HG03060 (cell line): ENCODE results near the gene DAB1.
"Not testable (repeated sequence)": the region's sequence is repeated elsewhere in the genome, so short reads cannot be mapped to it uniquely, and the experiment has no call there.

Source experiments
- ATAC-seq: cut with Tn5 transposase; IDR thresholded peaks from one replicate; pipeline ENCODE4 v1.9.1; 2021; ENCODE audit warnings: low read depth, moderate number of reproducible peaks; ENCODE audit not compliant: unreplicated experiment

The DAB1 gene

DNA sequence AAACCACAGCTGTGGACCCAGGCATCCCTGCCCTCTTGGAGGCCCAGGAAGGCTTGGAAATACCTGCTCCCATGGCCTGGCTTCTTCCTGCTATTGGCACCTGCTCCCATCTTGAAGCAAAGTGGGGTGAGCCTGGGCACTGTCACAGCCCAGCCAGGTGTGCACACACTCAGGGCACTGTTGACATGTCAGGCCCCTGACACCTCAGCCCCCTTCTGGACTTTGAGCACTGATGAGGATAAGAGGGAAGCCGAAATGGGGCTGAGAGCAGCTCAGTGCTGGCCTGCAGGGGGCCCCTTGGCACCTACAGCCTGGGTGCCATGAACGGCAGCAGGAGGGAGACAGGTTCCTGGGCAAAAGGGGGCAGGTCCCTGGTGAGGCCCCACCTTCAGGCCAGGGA is 55.9 kb downstream of the DAB1 start:
- ATAC-seq: no peak

GRCh38 chr1:57363643-57364042 is 60.2 kb downstream of the DAB1 start:
- no peak for ATAC-seq

- no peak for ATAC-seq
Measured at GRCh38 chr1:57363165-57363564, 60.7 kb downstream of the DAB1 start.

GRCh38 chr1:57362480-57362879 is 61.4 kb downstream of the DAB1 start:
- no peak for ATAC-seq

DNA sequence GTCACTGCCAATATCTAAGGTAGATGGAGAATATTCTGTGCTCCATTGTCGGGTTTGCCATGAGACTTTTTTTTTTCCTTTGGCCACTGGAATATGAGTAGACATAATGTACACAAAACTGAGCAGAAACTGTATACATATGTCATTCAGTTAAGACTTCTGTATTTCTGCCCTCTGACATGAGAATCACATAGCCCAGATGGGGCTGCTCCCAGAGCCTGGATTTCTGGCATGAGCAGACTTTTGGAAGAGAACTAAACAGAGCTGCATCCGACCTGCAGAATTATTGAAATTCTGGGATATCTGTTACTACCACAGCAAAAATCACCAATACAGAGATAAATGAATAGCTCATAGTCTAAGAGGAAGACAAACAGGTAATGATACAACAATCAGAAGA is 62.3 kb downstream of the DAB1 start:
- no peak for ATAC-seq

DNA sequence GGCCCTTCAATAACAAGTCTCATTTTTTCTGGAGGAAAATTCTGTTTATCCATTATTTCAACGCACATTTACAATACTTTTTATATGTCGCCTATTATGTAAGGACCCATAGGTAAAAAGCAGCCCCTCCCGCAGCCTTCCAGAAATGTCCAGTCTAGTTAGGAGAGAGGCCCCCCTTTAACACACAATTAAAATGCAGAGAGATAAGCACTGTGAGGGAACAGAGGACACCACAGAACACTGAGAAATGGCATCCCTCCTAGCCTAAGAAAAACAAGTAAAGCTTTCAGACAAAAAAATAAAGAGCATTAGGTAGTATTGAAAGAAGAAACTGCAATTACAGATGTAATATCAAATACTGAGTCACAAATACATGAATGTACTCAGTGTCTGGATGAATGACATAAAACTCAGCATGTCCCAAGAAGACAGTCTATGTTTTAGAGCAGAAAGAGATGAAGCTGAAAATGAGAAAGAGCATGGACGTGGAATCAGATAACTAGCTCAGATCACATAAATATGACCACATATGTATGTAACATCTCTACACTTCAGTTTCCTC is 62.9 kb downstream of the DAB1 start:
- no peak for ATAC-seq

GRCh38 chr1:57357462-57357861 is 66.4 kb downstream of the DAB1 start:
- no peak for ATAC-seq

DNA sequence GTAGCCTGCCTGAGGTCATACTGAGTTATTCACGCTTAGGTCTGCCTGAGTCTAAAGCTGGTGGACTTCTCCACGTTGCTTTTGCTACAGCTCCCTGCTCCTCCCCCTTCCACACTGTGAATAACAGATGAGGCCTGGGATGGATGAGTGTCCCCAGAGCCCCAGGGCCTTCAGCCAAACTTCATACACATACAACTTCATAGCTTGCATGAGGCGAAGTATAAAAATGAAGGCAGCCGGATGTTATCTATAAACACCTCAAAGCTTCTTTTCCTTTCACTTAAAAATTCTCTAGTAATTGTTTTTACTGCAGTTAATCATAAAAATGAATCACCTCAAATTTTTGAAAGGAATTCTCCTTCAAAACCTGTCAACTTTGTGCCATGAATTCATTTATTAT is 70.2 kb downstream of the DAB1 start:
- ATAC-seq: no peak

GRCh38 chr1:57350610-57351009 is 73.2 kb downstream of the DAB1 start:
- ATAC-seq: no peak

- no peak for ATAC-seq
Measured at GRCh38 chr1:57348921-57349320, 74.9 kb downstream of the DAB1 start.

DNA sequence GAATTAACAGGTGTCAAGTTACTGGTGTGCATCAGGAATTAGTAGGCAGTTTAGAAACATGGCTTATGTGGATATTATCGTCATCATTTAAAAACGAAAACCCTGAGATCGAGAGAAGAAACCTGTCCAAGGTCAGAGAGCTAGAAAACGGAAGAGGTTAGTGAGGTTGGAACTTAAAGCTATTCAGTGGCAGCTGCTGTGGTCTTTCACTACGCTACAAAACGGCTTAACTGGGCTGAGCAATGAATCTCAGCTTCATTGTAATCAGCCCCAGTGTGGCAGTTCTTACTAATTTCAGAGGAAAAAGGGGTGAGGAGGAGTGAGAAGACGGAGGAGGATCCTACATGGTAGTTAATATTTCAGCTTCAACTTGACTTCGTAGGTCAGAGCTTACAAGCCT is 77.9 kb downstream of the DAB1 start:
- ATAC-seq: no peak

- no peak for ATAC-seq
Measured at GRCh38 chr1:57344265-57344664, 79.6 kb downstream of the DAB1 start.

DNA sequence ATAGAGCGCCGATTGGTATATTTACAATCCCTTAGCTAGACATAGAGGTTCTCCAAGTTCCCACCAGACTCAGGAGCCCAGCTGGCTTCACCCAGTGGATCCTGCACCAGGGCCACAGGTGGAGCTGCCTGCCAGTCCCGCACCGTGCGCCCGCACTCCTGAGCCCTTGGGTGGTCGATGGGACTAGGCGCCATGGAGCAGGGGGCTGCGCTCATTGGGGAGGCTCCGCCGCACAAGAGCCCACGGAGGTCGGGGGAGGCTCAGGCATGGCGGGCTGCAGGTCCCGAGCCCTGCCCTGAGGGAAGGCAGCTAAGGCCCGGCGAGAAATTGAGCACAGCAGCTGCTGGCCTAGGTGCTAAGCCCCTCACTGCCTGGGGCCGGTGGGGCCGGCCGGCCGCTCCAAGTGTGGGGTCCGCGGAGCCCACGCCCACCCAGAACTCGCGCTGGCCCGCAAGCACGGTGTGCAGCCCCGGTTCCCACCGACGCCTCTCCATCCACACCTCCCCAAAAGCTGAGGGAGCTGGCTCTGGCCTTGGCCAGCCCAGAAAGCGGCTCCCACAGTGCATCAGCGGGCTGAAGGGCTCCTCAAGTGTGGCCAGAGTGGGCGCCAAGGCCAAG is 80.5 kb downstream of the DAB1 start:
- not testable (repeated sequence) for ATAC-seq

- ATAC-seq: no peak
Measured at GRCh38 chr1:57341721-57342120, 82.1 kb downstream of the DAB1 start.

DNA sequence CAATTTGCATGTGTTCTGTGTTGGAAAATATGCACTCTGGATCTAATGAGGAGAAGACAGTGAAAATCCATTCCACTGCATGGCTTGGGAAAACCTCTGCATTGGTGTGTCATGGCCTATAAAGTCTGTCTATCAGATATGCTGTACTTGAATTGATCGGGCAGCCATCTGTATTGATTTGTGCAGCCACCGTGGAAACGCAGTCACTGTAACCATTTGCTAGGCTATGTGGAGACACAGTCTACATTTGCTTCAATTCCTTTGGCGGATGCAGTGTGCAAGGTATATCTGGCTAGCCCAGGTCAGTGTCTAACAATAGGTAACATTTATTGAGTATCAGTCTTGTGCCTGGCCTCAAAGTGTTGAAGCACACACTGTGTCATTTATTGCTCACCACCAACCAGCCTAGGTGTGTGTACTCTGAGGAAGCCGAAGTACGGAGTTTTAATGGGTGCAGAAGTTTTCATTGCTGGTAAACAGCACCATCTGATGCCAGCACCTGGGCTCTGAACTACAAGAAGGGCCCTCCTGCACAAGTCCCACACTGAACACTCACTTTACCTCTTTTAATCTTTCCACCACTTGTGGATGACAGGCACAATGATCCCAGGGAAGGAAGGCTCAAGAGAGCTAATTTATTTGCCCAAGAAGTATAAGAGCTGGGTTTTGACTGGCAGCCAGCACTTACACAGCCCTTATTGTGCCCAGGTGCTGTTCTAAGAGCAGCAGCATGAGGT is 83.4 kb downstream of the DAB1 start:
- no peak for ATAC-seq

DNA sequence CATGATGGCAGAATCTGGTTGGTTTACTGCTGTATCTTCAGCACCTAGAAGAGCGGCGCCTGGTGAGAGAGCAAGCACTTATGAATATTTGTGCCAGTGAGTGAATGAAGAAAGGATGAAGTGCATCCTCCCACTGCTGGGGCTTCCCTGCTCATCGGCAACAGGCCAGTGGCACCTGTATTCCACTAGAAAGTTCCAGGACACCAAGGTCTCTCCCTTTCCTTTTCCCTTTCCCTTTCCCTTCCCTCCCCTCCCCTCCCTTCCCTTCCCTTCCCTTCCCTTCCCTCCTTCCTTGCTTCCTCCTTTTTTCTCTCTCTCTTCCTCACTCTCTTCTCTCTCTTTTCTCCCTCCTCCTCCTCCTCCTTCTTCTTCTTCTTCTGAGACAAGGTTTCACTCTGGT is 86.2 kb downstream of the DAB1 start:
- ATAC-seq: no peak

DNA sequence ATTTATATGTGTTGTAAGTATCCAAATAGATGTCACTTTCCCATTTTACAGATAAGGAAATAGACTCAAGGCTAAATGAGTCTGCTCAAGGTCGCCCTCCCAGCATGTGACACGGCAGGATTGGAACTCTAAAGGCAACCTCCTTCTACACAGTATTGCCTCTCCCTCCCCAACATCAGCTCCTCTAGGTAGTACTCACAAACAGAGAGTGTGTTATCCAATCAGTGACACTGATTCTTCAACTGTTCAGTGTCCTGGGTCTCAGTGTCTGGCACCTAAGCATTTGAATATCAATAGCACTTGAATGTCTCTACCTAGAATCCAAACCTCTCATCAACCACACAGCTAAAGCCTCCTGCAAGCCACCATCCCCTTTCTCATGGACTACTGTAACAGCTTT is 87.1 kb downstream of the DAB1 start:
- no peak for ATAC-seq

DNA sequence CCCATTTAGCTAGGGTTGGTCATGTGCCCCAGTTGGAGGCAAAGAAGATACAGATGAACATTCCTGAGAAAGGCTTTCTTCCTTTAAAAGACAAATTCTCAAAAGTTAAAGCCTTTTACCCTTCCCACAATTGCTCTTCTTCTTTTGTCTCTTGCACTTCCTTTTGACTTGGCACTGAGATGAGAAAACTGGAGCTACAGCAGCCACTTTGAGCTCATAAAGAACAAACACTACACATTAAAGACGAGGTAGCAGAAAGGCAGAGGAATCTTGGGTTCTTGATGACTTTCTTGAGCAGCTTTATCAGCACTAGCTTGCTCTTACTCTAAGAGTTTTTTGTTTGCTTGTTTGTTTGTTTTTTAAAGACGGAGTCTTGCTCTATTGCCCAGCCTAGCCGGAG is 92.2 kb downstream of the DAB1 start:
- ATAC-seq: no peak

- no peak for ATAC-seq
Measured at GRCh38 chr1:57329937-57330336, 93.9 kb downstream of the DAB1 start.

DNA sequence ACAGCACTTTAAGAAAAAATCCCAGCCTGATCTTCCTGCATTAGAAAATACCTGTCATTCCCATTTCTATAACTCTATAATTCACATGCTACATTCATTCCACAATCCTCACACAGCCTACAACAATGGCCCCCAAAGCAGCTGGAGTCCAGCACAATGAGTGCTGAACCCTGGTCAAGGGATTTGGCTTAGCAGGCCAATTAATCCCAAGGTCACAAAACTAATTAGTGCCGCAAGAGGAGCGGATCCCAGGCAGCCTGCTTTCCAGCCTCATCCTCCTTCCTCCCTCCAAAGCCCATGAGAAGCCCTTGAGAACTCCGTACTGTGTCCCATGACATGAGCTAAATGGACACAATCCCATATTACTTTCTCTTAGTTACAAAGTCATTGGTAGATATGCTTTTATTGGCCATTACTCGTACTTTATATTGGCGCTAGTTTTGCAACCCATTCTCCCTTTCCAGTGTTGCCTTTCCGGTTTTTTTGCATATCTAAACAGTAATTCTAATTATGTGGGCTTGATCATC is 94.8 kb downstream of the DAB1 start:
- ATAC-seq: no peak

DNA sequence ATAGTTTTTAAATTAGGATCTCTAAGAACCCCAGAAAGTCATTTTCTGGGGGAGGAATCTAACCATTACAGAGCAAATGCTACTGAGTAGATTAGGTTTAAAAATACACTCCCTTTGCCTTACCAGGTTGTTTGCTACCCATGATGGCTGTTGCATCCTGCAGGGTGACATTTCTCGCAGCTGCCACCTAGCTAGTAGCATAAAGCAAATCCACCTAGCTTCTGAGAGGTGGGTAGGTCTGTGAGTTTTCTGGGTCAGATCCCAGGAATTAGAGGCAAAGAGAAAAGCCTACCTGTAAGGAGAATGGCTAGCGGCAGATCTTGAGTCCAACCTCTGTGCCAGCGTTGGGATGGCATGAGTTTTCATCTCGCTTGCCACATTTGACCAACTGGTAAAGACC is 95.9 kb downstream of the DAB1 start:
- no peak for ATAC-seq

GRCh38 chr1:57327336-57327735 is 96.5 kb downstream of the DAB1 start:
- ATAC-seq: no peak
